NCI-H2196 treated with DMSO at 0.1 percent for 48 hours (cell line): Measurements from ENCODE around the gene TMEM239.
"Not testable (repeated sequence)": the region's sequence is repeated elsewhere in the genome, so short reads cannot be mapped to it uniquely, and the experiment has no call there.

ENCODE experiments used
- DNase-seq: peaks from one replicate; lab custom pipeline; 2025; ENCODE audit not compliant: unreplicated experiment; lab: John Stamatoyannopoulos, UW

The TMEM239 gene

GRCh38 chr20:2820084-2820895 lies 4.1 kb downstream of the TMEM239 start:
- DNase-seq = no peak

GRCh38 chr20:2820896-2821869 lies 5.0 kb downstream of the TMEM239 start:
- no peak for DNase-seq

- DNase-seq = no peak
These were observed 5.9 kb downstream of the TMEM239 start for GRCh38 chr20:2822073-2822472.

GRCh38 chr20:2825761-2826160 lies 9.6 kb downstream of the TMEM239 start:
- DNase-seq = no peak

- no peak for DNase-seq
These were observed 10.5 kb downstream of the TMEM239 start for GRCh38 chr20:2826655-2827054.

GRCh38 chr20:2829376-2829775 lies 13.2 kb downstream of the TMEM239 start:
- DNase-seq = no peak

GRCh38 chr20:2831206-2831605 lies 15.0 kb downstream of the TMEM239 start:
- DNase-seq = not testable (repeated sequence)

- DNase-seq = no peak
These were observed 17.6 kb downstream of the TMEM239 start for GRCh38 chr20:2833761-2834160.

- DNase-seq = no peak
These were observed 18.4 kb downstream of the TMEM239 start for GRCh38 chr20:2834401-2835110.

GRCh38 chr20:2835331-2835796 lies 19.2 kb downstream of the TMEM239 start:
- no peak for DNase-seq

- DNase-seq = no peak
These were observed 19.9 kb downstream of the TMEM239 start for GRCh38 chr20:2836035-2836434.

- no peak for DNase-seq
These were observed 21.2 kb downstream of the TMEM239 start for GRCh38 chr20:2837221-2837960.

GRCh38 chr20:2838170-2838797 lies 22.1 kb downstream of the TMEM239 start:
- DNase-seq = no peak

GRCh38 chr20:2838847-2839671 lies 22.9 kb downstream of the TMEM239 start:
- no peak for DNase-seq

GRCh38 chr20:2839732-2840137 lies 23.6 kb downstream of the TMEM239 start:
- no peak for DNase-seq

- peak; percentile 68 for DNase-seq
These were observed 24.2 kb downstream of the TMEM239 start, which contains the start of the genes PCED1A and VPS16 for GRCh38 chr20:2840138-2840966. TSS of gene PCED1A (minus strand) at chr20:2840655. CDS start at chr20:2839912, 743 bp downstream. TSS of gene VPS16 (plus strand) at chr20:2840745. CDS start at chr20:2840775, 30 bp downstream.

GRCh38 chr20:2840967-2841531 lies 24.9 kb downstream of the TMEM239 start:
- no peak for DNase-seq

- DNase-seq = no peak
These were observed 29.4 kb downstream of the TMEM239 start for GRCh38 chr20:2845607-2846006.
